GM23338 (cell line): ENCODE data around the gene DHRS4L2. TPM values are rescaled to one million over a fixed set of nuclear protein-coding genes. Genes with fewer than 3 reads are reported as not detected.
"Not testable (repeated sequence)": the region's sequence is repeated elsewhere in the genome, so short reads cannot be mapped to it uniquely, and the experiment has no call there.

ENCODE experiments used
- ATAC-seq: fragments of 200-7000 bp; cut with Tn5 transposase; 3 replicates; pipeline ENCODE4 v1.9.1; 2020
- DNase-seq: peaks from one replicate; pipeline ENCODE4 v3.0.0-alpha.2; 2015; ENCODE audit warnings: low spot score
- H2AFZ ChIP-seq: fragments of 200-600 bp; sonication (generic); 2 replicates; pipeline ENCODE4 v1.8.0; 2016; ENCODE audit warnings: antibody characterized with exemption, mild to moderate bottlenecking, moderate library complexity
- H3F3A ChIP-seq: fragments of 200-600 bp; sonication (generic); replicated peaks from 2 replicates; pipeline ENCODE4 v1.8.0; 2017; ENCODE audit warnings: antibody characterized with exemption, mixed run types, low read depth
- H3K27ac ChIP-seq: fragments of 200-600 bp; sonication (generic); 2 replicates; pipeline ENCODE4 v1.6.1; 2016; ENCODE audit warnings: low read depth
- H3K27me3 ChIP-seq: fragments of 200-600 bp; sonication (generic); 2 replicates; pipeline ENCODE4 v1.8.0; 2016; ENCODE audit warnings: mild to moderate bottlenecking, mixed run types, moderate library complexity; ENCODE audit not compliant: insufficient read depth
- H3K36me3 ChIP-seq: fragments of 200-600 bp; sonication (generic); 2 replicates; pipeline ENCODE4 v1.8.0; 2016; ENCODE audit warnings: mild to moderate bottlenecking; ENCODE audit not compliant: insufficient read depth
- H3K4me1 ChIP-seq: fragments of 200-600 bp; sonication (generic); 2 replicates; pipeline ENCODE4 v1.8.0; 2016; ENCODE audit warnings: mild to moderate bottlenecking, moderate library complexity; ENCODE audit not compliant: insufficient read depth
- H3K4me2 ChIP-seq: fragments of 200-600 bp; sonication (generic); 2 replicates; pipeline ENCODE4 v1.7.1; 2017; ENCODE audit warnings: mixed run types
- H3K4me3 ChIP-seq: fragments of 200-600 bp; sonication (generic); 2 replicates; pipeline ENCODE4 v1.6.1; 2016; ENCODE audit warnings: mixed run types
- H3K79me2 ChIP-seq: fragments of 200-600 bp; sonication (generic); replicated peaks from 2 replicates; pipeline ENCODE4 v1.8.0; 2017; ENCODE audit warnings: mild to moderate bottlenecking; ENCODE audit not compliant: insufficient read depth
- H3K9me2 ChIP-seq: fragments of 200-600 bp; sonication (generic); 2 replicates; pipeline ENCODE4 v1.8.0; 2017; ENCODE audit not compliant: insufficient read depth
- H4K20me1 ChIP-seq: fragments of 200-600 bp; sonication (generic); replicated peaks from 2 replicates; pipeline ENCODE4 v1.8.0; 2017; ENCODE audit warnings: mild to moderate bottlenecking; ENCODE audit not compliant: insufficient read depth
- H3K27ac Mint-ChIP-seq: 2 replicates; pipeline ENCODE4 v1.8.0; 2020; ENCODE audit warnings: inconsistent platforms, mild to moderate bottlenecking, moderate library complexity, mixed read lengths
- H3K27me3 Mint-ChIP-seq: 3 replicates; pipeline ENCODE4 v1.8.0; 2022; ENCODE audit warnings: low read depth, mild to moderate bottlenecking, moderate library complexity, mixed read lengths, inconsistent platforms; ENCODE audit not compliant: insufficient read depth, poor library complexity
- H3K36me3 Mint-ChIP-seq: 3 replicates; pipeline ENCODE4 v1.8.0; 2021; ENCODE audit warnings: low read depth, mild to moderate bottlenecking, inconsistent platforms, moderate library complexity, mixed read lengths
- H3K4me1 Mint-ChIP-seq: 3 replicates; pipeline ENCODE4 v1.8.0; 2020; ENCODE audit warnings: mild to moderate bottlenecking, inconsistent platforms, mixed read lengths
- H3K4me3 Mint-ChIP-seq: 3 replicates; pipeline ENCODE4 v1.8.0; 2021; ENCODE audit warnings: moderate library complexity, mild to moderate bottlenecking, inconsistent platforms, mixed read lengths
- H3K9me3 Mint-ChIP-seq: 3 replicates; pipeline ENCODE4 v1.8.0; 2020; ENCODE audit warnings: moderate library complexity, mild to moderate bottlenecking, inconsistent platforms, mixed read lengths
- CREB1 ChIP-seq: fragments of 250-450 bp; sonication (Bioruptor Pico); IDR thresholded peaks from 2 replicates; pipeline ENCODE4 v1.5.0; 2020; ENCODE audit warnings: low read depth, mild to moderate bottlenecking, moderate library complexity
- EZH2 ChIP-seq: fragments of 200-600 bp; sonication (generic); IDR thresholded peaks from one replicate; pipeline ENCODE4 v1.8.0; 2017; ENCODE audit warnings: antibody characterized with exemption, mild to moderate bottlenecking, low read depth; ENCODE audit not compliant: unreplicated experiment
- EZH2phosphoT487 ChIP-seq: fragments of 200-600 bp; sonication (generic); IDR thresholded peaks from one replicate; pipeline ENCODE4 v1.8.1; 2018; ENCODE audit warnings: antibody characterized with exemption; ENCODE audit not compliant: unreplicated experiment
- JUNB ChIP-seq: IDR thresholded peaks from one replicate; pipeline ENCODE4 v1.6.1; 2016; ENCODE audit warnings: antibody characterized with exemption; ENCODE audit not compliant: unreplicated experiment
- NANOG ChIP-seq: IDR thresholded peaks from 2 replicates; pipeline ENCODE4 v1.6.1; 2016; ENCODE audit warnings: antibody characterized with exemption, borderline replicate concordance
- POLR2AphosphoS5 ChIP-seq: IDR thresholded peaks from 2 replicates; pipeline ENCODE4 v1.6.1; 2016; ENCODE audit warnings: antibody characterized with exemption, low read depth
- ZNF114 ChIP-seq: fragments of 250-450 bp; sonication (Bioruptor Pico); IDR thresholded peaks from 2 replicates; pipeline ENCODE4 v1.5.0; 2020; ENCODE audit warnings: mild to moderate bottlenecking, moderate library complexity
- ZNF331 ChIP-seq: fragments of 250-450 bp; sonication (Bioruptor Pico); IDR thresholded peaks from 2 replicates; pipeline ENCODE4 v1.5.0; 2020; ENCODE audit warnings: low read depth, mild to moderate bottlenecking, moderate library complexity
- polyA plus RNA-seq: library from polyadenylated mRNA; unstranded; fragments of >200 nt; fragmentation: Nextera tagmentation; extraction: Ambion mirVana; gene quantifications from 2 replicates; pipeline ENCODE4 v1.2.1, GENCODE V29; 2016
- total RNA-seq: library from RNA; depleted of rRNA; stranded (reverse); fragments of >200 nt; shearing (Covaris generic); gene quantifications from 2 replicates; pipeline ENCODE4 v1.2.3, GENCODE V29; 2014
- TF ChIP-seq, protein P1 (sequence below), 2 experiments: fragments of 200-600 bp in 1 of 2; sonication (generic) in 1 of 2; conservative IDR thresholded peaks; 2 replicates each; pipeline versions ENCODE4 v1.5.1 to v1.6.1; 2016 to 2017; ENCODE audit warnings: antibody characterized with exemption in 2 of 2, low read depth in 2 of 2, mild to moderate bottlenecking in 2 of 2, moderate library complexity in 1 of 2
- TF ChIP-seq, protein P2 (sequence below): IDR thresholded peaks from one replicate; pipeline ENCODE4 v1.6.1; 2018; ENCODE audit warnings: antibody characterized with exemption; ENCODE audit not compliant: unreplicated experiment

The DHRS4L2 gene
- total and polyA plus RNA-seq, 2 experiments from 2014 or later, result 6.7 to 12.9 TPM

DNA sequence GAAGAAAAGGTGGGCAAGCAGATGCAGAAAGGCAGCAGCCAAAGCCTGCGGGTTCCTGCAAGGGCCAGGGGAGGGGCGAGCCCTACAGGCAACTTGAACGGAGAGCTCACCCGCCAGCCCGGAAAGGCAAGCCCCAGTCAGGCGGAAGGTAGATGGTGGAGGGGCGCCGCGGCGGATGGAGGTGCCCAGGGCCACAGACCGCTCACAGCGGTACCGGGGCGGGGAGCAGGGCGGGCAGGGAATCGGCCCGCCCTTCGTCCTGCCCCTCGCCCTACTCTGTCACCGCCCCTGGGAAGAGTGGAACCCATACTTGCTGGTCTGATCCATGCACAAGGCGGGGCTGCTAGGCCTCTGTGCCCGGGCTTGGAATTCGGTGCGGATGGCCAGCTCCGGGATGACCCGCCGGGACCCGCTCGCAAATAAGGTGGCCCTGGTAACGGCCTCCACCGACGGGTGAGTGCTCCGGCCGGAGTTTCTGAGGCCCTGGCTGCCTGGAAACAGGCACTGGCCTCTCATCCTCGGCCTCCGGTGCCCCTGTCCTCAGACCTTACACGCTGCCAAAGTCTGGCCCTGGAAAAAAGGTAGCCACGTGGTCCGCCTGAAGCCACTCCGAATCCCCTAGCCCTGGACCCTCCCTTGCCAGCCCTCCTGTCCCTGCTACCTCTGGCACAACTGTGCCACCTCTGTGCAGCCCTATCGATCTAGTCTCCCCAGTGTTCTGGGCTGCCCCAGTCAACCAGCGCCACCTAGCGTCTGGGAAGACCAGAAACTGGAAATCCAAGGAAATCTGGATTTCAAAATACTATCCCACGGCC lies 35.1 kb upstream of the DHRS4L2 start, which contains the start of gene DHRS4:
Gene DHRS4, plus strand, starts transcription at position 307 of the 815 bp plus-strand sequence. Its CDS starts 19 bp downstream, at position 326.
- peaks cover 15% of the 10 kb centered on the region for H3K27me3 Mint-ChIP-seq
- Histone ChIP-seq H3K4me1 (peaks cover 11% of the 10 kb centered on the region; the same call in 1 of the 2 replicates), H3K36me3 (no peaks in the 10 kb centered on the region), H3F3A (no peaks in the 10 kb centered on the region), H3K79me2 (no peaks in the 10 kb centered on the region), H3K4me3 (peak within 1 kb of the TSS; percentile 92), H3K9me2 (no peaks in the 10 kb centered on the region), H3K27me3 (no peaks in the 10 kb centered on the region), H3K4me2 (peak within 1 kb of the TSS; percentile 87), H4K20me1 (no peaks in the 10 kb centered on the region), H2AFZ (peak within 1 kb of the TSS; percentile 94), H3K27ac (peak within 1 kb of the TSS; percentile 69; the same call in 1 of the 2 replicates)
- H3K9me3 Mint-ChIP-seq, result peaks cover 4% of the 10 kb centered on the region
- no peak for TF ChIP-seq JUNB
- peak; percentile 78 for TF ChIP-seq POLR2AphosphoS5
- TF ChIP-seq, protein P1, sequence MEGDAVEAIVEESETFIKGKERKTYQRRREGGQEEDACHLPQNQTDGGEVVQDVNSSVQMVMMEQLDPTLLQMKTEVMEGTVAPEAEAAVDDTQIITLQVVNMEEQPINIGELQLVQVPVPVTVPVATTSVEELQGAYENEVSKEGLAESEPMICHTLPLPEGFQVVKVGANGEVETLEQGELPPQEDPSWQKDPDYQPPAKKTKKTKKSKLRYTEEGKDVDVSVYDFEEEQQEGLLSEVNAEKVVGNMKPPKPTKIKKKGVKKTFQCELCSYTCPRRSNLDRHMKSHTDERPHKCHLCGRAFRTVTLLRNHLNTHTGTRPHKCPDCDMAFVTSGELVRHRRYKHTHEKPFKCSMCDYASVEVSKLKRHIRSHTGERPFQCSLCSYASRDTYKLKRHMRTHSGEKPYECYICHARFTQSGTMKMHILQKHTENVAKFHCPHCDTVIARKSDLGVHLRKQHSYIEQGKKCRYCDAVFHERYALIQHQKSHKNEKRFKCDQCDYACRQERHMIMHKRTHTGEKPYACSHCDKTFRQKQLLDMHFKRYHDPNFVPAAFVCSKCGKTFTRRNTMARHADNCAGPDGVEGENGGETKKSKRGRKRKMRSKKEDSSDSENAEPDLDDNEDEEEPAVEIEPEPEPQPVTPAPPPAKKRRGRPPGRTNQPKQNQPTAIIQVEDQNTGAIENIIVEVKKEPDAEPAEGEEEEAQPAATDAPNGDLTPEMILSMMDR (conservative IDR thresholded peaks at IDR 0.05; ENCODE audit: low read depth in 2 of 2), result peak; percentile 87
- TF ChIP-seq ZNF114 (CRISPR knock-in tag), result no peak
- TF ChIP-seq CREB1 (CRISPR knock-in tag), result no peak
- no peak for TF ChIP-seq EZH2
- no peak for TF ChIP-seq ZNF331 (CRISPR knock-in tag)
- TF ChIP-seq NANOG, result no peak
- no peak for TF ChIP-seq EZH2phosphoT487
- TF ChIP-seq, protein P2, sequence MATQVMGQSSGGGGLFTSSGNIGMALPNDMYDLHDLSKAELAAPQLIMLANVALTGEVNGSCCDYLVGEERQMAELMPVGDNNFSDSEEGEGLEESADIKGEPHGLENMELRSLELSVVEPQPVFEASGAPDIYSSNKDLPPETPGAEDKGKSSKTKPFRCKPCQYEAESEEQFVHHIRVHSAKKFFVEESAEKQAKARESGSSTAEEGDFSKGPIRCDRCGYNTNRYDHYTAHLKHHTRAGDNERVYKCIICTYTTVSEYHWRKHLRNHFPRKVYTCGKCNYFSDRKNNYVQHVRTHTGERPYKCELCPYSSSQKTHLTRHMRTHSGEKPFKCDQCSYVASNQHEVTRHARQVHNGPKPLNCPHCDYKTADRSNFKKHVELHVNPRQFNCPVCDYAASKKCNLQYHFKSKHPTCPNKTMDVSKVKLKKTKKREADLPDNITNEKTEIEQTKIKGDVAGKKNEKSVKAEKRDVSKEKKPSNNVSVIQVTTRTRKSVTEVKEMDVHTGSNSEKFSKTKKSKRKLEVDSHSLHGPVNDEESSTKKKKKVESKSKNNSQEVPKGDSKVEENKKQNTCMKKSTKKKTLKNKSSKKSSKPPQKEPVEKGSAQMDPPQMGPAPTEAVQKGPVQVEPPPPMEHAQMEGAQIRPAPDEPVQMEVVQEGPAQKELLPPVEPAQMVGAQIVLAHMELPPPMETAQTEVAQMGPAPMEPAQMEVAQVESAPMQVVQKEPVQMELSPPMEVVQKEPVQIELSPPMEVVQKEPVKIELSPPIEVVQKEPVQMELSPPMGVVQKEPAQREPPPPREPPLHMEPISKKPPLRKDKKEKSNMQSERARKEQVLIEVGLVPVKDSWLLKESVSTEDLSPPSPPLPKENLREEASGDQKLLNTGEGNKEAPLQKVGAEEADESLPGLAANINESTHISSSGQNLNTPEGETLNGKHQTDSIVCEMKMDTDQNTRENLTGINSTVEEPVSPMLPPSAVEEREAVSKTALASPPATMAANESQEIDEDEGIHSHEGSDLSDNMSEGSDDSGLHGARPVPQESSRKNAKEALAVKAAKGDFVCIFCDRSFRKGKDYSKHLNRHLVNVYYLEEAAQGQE, result no peak
- peak within 1 kb of the TSS; percentile 96 for H3K27ac Mint-ChIP-seq
- H3K4me1 Mint-ChIP-seq, result peaks cover 26% of the 10 kb centered on the region
- peak; percentile 97 for ATAC-seq
- H3K36me3 Mint-ChIP-seq, result peaks cover 7% of the 10 kb centered on the region; the same call in 2 of the 3 replicates
- peak within 1 kb of the TSS; percentile 97 for H3K4me3 Mint-ChIP-seq
- peak; percentile 86 for DNase-seq

DNA sequence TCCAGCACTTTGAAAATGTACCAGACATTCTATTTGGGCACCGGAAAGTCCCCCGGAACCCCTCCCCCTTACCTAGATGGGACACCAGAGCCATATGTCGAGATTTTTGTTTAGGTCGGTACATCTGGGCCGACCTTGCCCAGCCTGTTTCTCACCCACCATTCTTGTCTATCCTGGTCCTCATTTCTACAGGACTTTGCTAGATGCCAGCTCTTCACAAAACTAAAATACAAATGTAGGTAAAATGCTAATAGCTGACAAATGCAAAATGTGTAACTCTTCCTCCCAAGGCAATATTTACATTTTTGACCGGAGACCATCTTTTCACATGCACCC lies 34.5 kb upstream of the DHRS4L2 start:
- H3K36me3 ChIP-seq, H3K36me3 Mint-ChIP-seq, H4K20me1 ChIP-seq, ATAC-seq, H3K27me3 ChIP-seq, H3K9me2 ChIP-seq, H3K27ac ChIP-seq, H3K9me3 Mint-ChIP-seq, DNase-seq, H3K79me2 ChIP-seq, H3F3A ChIP-seq: not testable (repeated sequence)
- peak overlapping the region; percentile 87 for H3K4me2 ChIP-seq
- H3K4me3 ChIP-seq, result peak overlapping the region; percentile 92
- H3K4me1 ChIP-seq, result peaks cover 11% of the 10 kb centered on the region; the same call in 1 of the 2 replicates
- 0 out of 2 replicates have a peak overlapping the region, but pooled peaks have one; percentile 47 for H2AFZ ChIP-seq
- peak overlapping the region; percentile 97 for H3K4me3 Mint-ChIP-seq
- peaks cover 15% of the 10 kb centered on the region for H3K27me3 Mint-ChIP-seq
- H3K27ac Mint-ChIP-seq, result peak overlapping the region; percentile 96; the same call in 1 of the 2 replicates
- H3K4me1 Mint-ChIP-seq, result peaks cover 26% of the 10 kb centered on the region

DNA sequence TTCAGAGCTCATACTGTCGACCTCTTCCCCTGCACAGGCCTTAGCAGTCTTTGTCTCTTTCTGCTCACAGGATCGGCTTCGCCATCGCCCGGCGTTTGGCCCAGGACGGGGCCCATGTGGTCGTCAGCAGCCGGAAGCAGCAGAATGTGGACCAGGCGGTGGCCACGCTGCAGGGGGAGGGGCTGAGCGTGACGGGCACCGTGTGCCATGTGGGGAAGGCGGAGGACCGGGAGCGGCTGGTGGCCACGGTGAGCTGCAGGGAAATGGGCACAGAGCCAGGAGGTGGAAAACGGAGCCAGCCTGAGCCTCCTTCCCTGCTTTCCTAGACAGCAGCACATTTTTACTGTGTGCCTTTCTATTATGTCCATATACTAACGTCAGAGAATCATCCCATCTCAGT lies 33.8 kb upstream of the DHRS4L2 start:
- not testable (repeated sequence) for H3K27me3 ChIP-seq, H3F3A ChIP-seq, DNase-seq, H4K20me1 ChIP-seq, H3K4me3 ChIP-seq, H3K36me3 ChIP-seq, H3K9me2 ChIP-seq, H3K27ac Mint-ChIP-seq, H2AFZ ChIP-seq, H3K79me2 ChIP-seq, H3K4me2 ChIP-seq, H3K27ac ChIP-seq, H3K9me3 Mint-ChIP-seq, H3K36me3 Mint-ChIP-seq, H3K4me3 Mint-ChIP-seq, ATAC-seq
- Mint-ChIP-seq H3K27me3 (peaks cover 15% of the 10 kb centered on the region), H3K4me1 (peaks cover 26% of the 10 kb centered on the region)
- H3K4me1 ChIP-seq, result peaks cover 11% of the 10 kb centered on the region; the same call in 1 of the 2 replicates
